Testis (tissue), 2 donors: ENCODE data around the gene KIF5C.

Experiments used
- POLR2A ChIP-seq: fragments of 450-650 bp; IDR thresholded peaks from one replicate; pipeline ENCODE4 v1.6.1; 2017; ENCODE audit warnings: antibody characterized with exemption, mild to moderate bottlenecking, moderate library complexity
- TF ChIP-seq, protein P1 (sequence below), 3 experiments: fragments of 450-650 bp in 2 of 3; fragments of 200-600 bp in 1 of 3; sonication (generic) in 1 of 3; IDR thresholded peaks; one replicate each; pipeline ENCODE4 v1.5.1; 2016 to 2019; ENCODE audit warnings: antibody characterized with exemption in 3 of 3, mild to moderate bottlenecking in 2 of 3, moderate library complexity in 1 of 3

DNA sequence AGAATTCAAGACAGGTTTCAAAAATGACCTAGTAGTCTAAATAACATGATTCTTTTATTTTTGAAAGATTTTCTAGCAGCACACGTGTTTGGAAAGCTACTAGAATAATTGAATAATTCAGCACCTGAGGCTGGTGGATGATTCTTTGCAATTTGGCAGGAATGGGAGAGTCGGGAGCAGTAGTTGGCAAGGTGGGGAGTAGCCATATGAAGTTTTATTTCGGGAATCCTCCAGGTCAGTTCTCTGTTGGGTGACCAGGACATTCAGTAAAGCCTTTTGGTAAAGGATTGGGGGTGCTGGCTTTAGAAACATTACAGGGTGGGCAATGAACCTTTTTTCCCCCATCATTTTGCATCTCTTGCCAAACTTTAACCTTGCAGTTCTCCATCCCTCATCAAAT lies 88.4 kb downstream of the KIF5C start:
- TF ChIP-seq POLR2A: no peak
- TF ChIP-seq, protein P1, sequence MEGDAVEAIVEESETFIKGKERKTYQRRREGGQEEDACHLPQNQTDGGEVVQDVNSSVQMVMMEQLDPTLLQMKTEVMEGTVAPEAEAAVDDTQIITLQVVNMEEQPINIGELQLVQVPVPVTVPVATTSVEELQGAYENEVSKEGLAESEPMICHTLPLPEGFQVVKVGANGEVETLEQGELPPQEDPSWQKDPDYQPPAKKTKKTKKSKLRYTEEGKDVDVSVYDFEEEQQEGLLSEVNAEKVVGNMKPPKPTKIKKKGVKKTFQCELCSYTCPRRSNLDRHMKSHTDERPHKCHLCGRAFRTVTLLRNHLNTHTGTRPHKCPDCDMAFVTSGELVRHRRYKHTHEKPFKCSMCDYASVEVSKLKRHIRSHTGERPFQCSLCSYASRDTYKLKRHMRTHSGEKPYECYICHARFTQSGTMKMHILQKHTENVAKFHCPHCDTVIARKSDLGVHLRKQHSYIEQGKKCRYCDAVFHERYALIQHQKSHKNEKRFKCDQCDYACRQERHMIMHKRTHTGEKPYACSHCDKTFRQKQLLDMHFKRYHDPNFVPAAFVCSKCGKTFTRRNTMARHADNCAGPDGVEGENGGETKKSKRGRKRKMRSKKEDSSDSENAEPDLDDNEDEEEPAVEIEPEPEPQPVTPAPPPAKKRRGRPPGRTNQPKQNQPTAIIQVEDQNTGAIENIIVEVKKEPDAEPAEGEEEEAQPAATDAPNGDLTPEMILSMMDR (IDR thresholded peaks at IDR 0.05): no peak
